WTC11 (cell line): ENCODE data around the gene NXPH4. TPM values are rescaled to one million over a fixed set of nuclear protein-coding genes. Genes with fewer than 3 reads are reported as not detected.

Experiments used
- ATAC-seq: fragments of 200-7000 bp; cut with Tn5 transposase; 2 replicates; pipeline ENCODE4 v1.10.0; 2021; ENCODE audit warnings: mild to moderate bottlenecking, moderate library complexity
- CTCF ChIA-PET: fragments of 300-600 bp; sonication (Branson Sonifier 250); formaldehyde crosslinking; loops from one replicate; lab custom pipeline; 2021; ENCODE audit warnings: antibody characterized with exemption; lab: Charles Lee
- POLR2A ChIA-PET: fragments of 350-600 bp; sonication (Branson Sonifier 250); formaldehyde crosslinking; loops from one replicate; lab custom pipeline; 2021; ENCODE audit warnings: antibody characterized with exemption; lab: Charles Lee
- DNase-seq: peaks from one replicate; pipeline ENCODE4 v3.0.0; 2021; ENCODE audit warnings: low spot score
- H3K27ac Mint-ChIP-seq: 2 replicates; pipeline ENCODE4 v1.8.0; 2021; ENCODE audit warnings: mixed read lengths
- H3K27me3 Mint-ChIP-seq: 2 replicates; pipeline ENCODE4 v1.8.0; 2021; ENCODE audit warnings: low read depth, mild to moderate bottlenecking, moderate library complexity, mixed read lengths
- H3K36me3 Mint-ChIP-seq: 2 replicates; pipeline ENCODE4 v1.8.0; 2021; ENCODE audit warnings: mixed read lengths
- H3K4me1 Mint-ChIP-seq: 2 replicates; pipeline ENCODE4 v1.8.0; 2022; ENCODE audit warnings: mixed read lengths
- H3K4me3 Mint-ChIP-seq: 2 replicates; pipeline ENCODE4 v1.8.0; 2021; ENCODE audit warnings: mild to moderate bottlenecking, moderate library complexity, mixed read lengths
- H3K9me3 Mint-ChIP-seq: 2 replicates; pipeline ENCODE4 v1.8.0; 2021; ENCODE audit warnings: mixed read lengths
- CDX4 ChIP-seq: fragments of 250-450 bp; sonication (Bioruptor Pico); IDR thresholded peaks from 2 replicates; pipeline ENCODE4 v1.9.0; 2021; ENCODE audit warnings: moderate library complexity, mild to moderate bottlenecking, inconsistent platforms, borderline replicate concordance
- CREB1 ChIP-seq: sonication (generic); formaldehyde crosslinking; IDR thresholded peaks from 2 replicates; pipeline ENCODE4 v1.8.0; 2023; ENCODE audit warnings: mild to moderate bottlenecking, missing genetic modification reagents
- FOXP4 ChIP-seq: sonication (generic); formaldehyde crosslinking; IDR thresholded peaks from 2 replicates; pipeline ENCODE4 v1.8.0; 2022; ENCODE audit warnings: mild to moderate bottlenecking, missing genetic modification reagents
- GTF2I ChIP-seq: fragments of 250-450 bp; sonication (Bioruptor Pico); conservative IDR thresholded peaks from 2 replicates; pipeline ENCODE4 v1.4.0; 2021; ENCODE audit warnings: mild to moderate bottlenecking
- HMGXB4 ChIP-seq: sonication (generic); formaldehyde crosslinking; IDR thresholded peaks from 2 replicates; pipeline ENCODE4 v1.8.1; 2023; ENCODE audit warnings: mild to moderate bottlenecking, moderate library complexity, missing genetic modification reagents
- MYBL2 ChIP-seq: sonication (generic); formaldehyde crosslinking; IDR thresholded peaks from 2 replicates; pipeline ENCODE4 v1.8.1; 2023; ENCODE audit warnings: mild to moderate bottlenecking, moderate library complexity, missing genetic modification reagents
- NFYB ChIP-seq: sonication (generic); formaldehyde crosslinking; conservative IDR thresholded peaks from 2 replicates; pipeline ENCODE4 v1.8.0; 2022; ENCODE audit warnings: low read depth, missing genetic modification reagents
- SOX15 ChIP-seq: fragments of 250-450 bp; sonication (Bioruptor Pico); IDR thresholded peaks from 2 replicates; pipeline ENCODE4 v1.9.0; 2021; ENCODE audit warnings: mild to moderate bottlenecking
- TP53 ChIP-seq: sonication (generic); formaldehyde crosslinking; IDR thresholded peaks from 2 replicates; pipeline ENCODE4 v1.8.1; 2023; ENCODE audit warnings: mild to moderate bottlenecking, missing genetic modification reagents
- ZNF138 ChIP-seq: sonication (generic); formaldehyde crosslinking; conservative IDR thresholded peaks from 2 replicates; pipeline ENCODE4 v1.8.1; 2022; ENCODE audit warnings: mild to moderate bottlenecking, moderate library complexity, missing genetic modification reagents
- ZNF396 ChIP-seq: fragments of 250-450 bp; sonication (Bioruptor Pico); IDR thresholded peaks from 2 replicates; pipeline ENCODE4 v1.8.0; 2021; ENCODE audit warnings: mild to moderate bottlenecking, moderate library complexity, borderline replicate concordance
- ZNF671 ChIP-seq: fragments of 250-450 bp; sonication (Bioruptor Pico); IDR thresholded peaks from 2 replicates; pipeline ENCODE4 v1.8.0; 2021; ENCODE audit warnings: mild to moderate bottlenecking
- total RNA-seq: library from RNA; stranded (reverse); gene quantifications from 3 replicates; pipeline ENCODE4 v1.2.3, GENCODE V29; 2021
- TF ChIP-seq, protein P1 (sequence below): fragments of 250-450 bp; sonication (Bioruptor Pico); IDR thresholded peaks from 2 replicates; pipeline ENCODE4 v1.9.0; 2021; ENCODE audit warnings: mild to moderate bottlenecking, borderline replicate concordance
- TF ChIP-seq, protein P2 (sequence below): fragments of 250-450 bp; sonication (Bioruptor Pico); IDR thresholded peaks from 2 replicates; pipeline ENCODE4 v1.8.0; 2021; ENCODE audit warnings: mild to moderate bottlenecking
- TF ChIP-seq, protein P3 (sequence below): sonication (generic); formaldehyde crosslinking; IDR thresholded peaks from 2 replicates; pipeline ENCODE4 v1.8.0; 2023; ENCODE audit warnings: missing genetic modification reagents
- TF ChIP-seq, protein P4 (sequence below): sonication (generic); formaldehyde crosslinking; IDR thresholded peaks from 2 replicates; pipeline ENCODE4 v1.8.0; 2022; ENCODE audit warnings: mild to moderate bottlenecking, missing genetic modification reagents

Gene NXPH4
- total RNA-seq, 1 experiment from 2014 or later, result 4.9 TPM

DNA sequence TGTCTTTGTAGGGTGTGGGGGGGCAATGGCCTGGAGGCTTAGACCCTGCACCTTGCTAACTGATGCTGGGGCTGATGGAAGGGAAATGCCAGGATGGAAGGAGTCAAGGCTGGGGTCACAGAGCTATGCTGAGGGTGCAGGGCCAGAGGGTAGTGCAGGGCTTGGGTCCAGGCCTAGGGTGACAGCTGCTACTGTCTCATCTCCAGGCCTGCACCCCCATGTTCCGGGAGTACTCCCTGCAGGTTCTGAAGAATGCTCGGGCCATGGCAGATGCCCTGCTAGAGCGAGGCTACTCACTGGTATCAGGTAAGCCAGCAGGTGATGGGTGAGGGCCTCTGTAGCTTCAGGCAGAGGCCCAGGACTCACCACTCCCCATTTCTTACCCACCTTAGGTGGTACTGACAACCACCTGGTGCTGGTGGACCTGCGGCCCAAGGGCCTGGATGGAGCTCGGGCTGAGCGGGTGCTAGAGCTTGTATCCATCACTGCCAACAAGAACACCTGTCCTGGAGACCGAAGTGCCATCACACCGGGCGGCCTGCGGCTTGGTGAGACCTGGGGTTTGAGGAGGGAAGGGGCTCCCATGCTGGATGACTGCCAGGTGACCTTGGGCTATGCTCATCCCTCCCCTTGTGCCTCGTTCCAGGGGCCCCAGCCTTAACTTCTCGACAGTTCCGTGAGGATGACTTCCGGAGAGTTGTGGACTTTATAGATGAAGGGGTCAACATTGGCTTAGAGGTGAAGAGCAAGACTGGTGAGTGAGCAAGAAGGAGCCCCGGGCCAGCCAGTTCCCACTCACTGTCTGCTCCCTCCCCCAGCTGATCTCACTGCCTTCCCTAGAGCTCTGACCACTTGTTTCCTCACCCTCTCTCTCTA is 17.0 kb downstream of the NXPH4 start (continued):
- no peak for TF ChIP-seq ZNF138 (CRISPR knock-in tag)
- TF ChIP-seq SOX15 (CRISPR knock-in tag), result no peak
- no peak for TF ChIP-seq FOXP4
- TF ChIP-seq, protein P1, sequence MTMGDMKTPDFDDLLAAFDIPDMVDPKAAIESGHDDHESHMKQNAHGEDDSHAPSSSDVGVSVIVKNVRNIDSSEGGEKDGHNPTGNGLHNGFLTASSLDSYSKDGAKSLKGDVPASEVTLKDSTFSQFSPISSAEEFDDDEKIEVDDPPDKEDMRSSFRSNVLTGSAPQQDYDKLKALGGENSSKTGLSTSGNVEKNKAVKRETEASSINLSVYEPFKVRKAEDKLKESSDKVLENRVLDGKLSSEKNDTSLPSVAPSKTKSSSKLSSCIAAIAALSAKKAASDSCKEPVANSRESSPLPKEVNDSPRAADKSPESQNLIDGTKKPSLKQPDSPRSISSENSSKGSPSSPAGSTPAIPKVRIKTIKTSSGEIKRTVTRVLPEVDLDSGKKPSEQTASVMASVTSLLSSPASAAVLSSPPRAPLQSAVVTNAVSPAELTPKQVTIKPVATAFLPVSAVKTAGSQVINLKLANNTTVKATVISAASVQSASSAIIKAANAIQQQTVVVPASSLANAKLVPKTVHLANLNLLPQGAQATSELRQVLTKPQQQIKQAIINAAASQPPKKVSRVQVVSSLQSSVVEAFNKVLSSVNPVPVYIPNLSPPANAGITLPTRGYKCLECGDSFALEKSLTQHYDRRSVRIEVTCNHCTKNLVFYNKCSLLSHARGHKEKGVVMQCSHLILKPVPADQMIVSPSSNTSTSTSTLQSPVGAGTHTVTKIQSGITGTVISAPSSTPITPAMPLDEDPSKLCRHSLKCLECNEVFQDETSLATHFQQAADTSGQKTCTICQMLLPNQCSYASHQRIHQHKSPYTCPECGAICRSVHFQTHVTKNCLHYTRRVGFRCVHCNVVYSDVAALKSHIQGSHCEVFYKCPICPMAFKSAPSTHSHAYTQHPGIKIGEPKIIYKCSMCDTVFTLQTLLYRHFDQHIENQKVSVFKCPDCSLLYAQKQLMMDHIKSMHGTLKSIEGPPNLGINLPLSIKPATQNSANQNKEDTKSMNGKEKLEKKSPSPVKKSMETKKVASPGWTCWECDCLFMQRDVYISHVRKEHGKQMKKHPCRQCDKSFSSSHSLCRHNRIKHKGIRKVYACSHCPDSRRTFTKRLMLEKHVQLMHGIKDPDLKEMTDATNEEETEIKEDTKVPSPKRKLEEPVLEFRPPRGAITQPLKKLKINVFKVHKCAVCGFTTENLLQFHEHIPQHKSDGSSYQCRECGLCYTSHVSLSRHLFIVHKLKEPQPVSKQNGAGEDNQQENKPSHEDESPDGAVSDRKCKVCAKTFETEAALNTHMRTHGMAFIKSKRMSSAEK (CRISPR knock-in tag), result no peak
- TF ChIP-seq, protein P2, sequence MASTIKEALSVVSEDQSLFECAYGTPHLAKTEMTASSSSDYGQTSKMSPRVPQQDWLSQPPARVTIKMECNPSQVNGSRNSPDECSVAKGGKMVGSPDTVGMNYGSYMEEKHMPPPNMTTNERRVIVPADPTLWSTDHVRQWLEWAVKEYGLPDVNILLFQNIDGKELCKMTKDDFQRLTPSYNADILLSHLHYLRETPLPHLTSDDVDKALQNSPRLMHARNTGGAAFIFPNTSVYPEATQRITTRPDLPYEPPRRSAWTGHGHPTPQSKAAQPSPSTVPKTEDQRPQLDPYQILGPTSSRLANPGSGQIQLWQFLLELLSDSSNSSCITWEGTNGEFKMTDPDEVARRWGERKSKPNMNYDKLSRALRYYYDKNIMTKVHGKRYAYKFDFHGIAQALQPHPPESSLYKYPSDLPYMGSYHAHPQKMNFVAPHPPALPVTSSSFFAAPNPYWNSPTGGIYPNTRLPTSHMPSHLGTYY (CRISPR knock-in tag), result no peak
- TF ChIP-seq ZNF396 (CRISPR knock-in tag), result no peak
- no peak for TF ChIP-seq MYBL2
- TF ChIP-seq GTF2I (CRISPR knock-in tag), result no peak
- no peak for TF ChIP-seq ZNF671 (CRISPR knock-in tag)
- TF ChIP-seq HMGXB4 (CRISPR knock-in tag), result no peak
- no peak for TF ChIP-seq CDX4 (CRISPR knock-in tag)
- no peak for TF ChIP-seq NFYB (CRISPR knock-in tag)
- TF ChIP-seq CREB1, result no peak
- no peak for TF ChIP-seq TP53 (CRISPR knock-in tag)
- TF ChIP-seq, protein P3, sequence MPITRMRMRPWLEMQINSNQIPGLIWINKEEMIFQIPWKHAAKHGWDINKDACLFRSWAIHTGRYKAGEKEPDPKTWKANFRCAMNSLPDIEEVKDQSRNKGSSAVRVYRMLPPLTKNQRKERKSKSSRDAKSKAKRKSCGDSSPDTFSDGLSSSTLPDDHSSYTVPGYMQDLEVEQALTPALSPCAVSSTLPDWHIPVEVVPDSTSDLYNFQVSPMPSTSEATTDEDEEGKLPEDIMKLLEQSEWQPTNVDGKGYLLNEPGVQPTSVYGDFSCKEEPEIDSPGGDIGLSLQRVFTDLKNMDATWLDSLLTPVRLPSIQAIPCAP (CRISPR knock-in tag), result no peak

DNA sequence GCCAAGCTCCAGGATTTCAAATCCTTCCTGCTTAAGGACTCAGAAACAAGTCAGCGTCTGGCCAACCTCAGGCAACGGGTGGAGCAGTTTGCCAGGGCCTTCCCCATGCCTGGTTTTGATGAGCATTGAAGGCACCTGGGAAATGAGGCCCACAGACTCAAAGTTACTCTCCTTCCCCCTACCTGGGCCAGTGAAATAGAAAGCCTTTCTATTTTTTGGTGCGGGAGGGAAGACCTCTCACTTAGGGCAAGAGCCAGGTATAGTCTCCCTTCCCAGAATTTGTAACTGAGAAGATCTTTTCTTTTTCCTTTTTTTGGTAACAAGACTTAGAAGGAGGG is 17.6 kb downstream of the NXPH4 start:
- H3K27me3 Mint-ChIP-seq, result peaks cover 56% of the 10 kb centered on the region
- peaks cover 48% of the 10 kb centered on the region for H3K4me1 Mint-ChIP-seq

More for the DNA sequence above, 17.6 kb downstream of the NXPH4 start:
- TF ChIP-seq, protein P4, sequence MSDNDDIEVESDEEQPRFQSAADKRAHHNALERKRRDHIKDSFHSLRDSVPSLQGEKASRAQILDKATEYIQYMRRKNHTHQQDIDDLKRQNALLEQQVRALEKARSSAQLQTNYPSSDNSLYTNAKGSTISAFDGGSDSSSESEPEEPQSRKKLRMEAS (CRISPR knock-in tag), result no peak
- ATAC-seq (no peak), DNase-seq (no peak)
- Mint-ChIP-seq H3K9me3 (no peaks in the 10 kb centered on the region), H3K27ac (peak overlapping the region; percentile 53; the same call in 1 of the 2 replicates), H3K4me3 (no peak overlapping the region), H3K36me3 (peaks cover 35% of the 10 kb centered on the region)
- ChIA-PET POLR2A (no interaction called here), CTCF (interaction anchor here (0.6 to 1.6 kb wide), 3 partner anchors 9 to 20 kb away, joined by 4 to 6 read pairs (median 5); no protein-coding TSS in a partner anchor)
